Brain microvascular endothelial cell (primary cell): Measurements from ENCODE around the gene SIGLEC1.

Experiments used
- DNase-seq: peaks from one replicate; pipeline ENCODE4 v3.0.0-alpha.2; 2020
- H3K27ac ChIP-seq: fragments of 250-450 bp; sonication (Bioruptor Pico); 2 replicates; pipeline ENCODE4 v1.5.1; 2020; ENCODE audit warnings: mild to moderate bottlenecking, moderate library complexity
- H3K27me3 ChIP-seq: fragments of 250-450 bp; sonication (Bioruptor Pico); replicated peaks from 2 replicates; pipeline ENCODE4 v1.5.1; 2020; ENCODE audit warnings: mild to moderate bottlenecking
- H3K36me3 ChIP-seq: fragments of 250-450 bp; sonication (Bioruptor Pico); replicated peaks from 2 replicates; pipeline ENCODE4 v1.5.1; 2020; ENCODE audit warnings: mild to moderate bottlenecking
- H3K4me3 ChIP-seq: 2 replicates; pipeline ENCODE4 v1.5.1; 2011; ENCODE audit warnings: low read depth, mild to moderate bottlenecking, control low read depth, low read length, moderate library complexity
- in situ Hi-C: cut with HindIII; loops from 2 replicates; pipeline ENCODE4 v1.10.0; 2017; ENCODE audit warnings: low sequenced_read_pairs, low pct_ligation_motif_present
- TF ChIP-seq, protein P1 (sequence below): IDR thresholded peaks from 2 replicates; pipeline ENCODE4 v1.5.1; 2011; ENCODE audit warnings: low read depth, mild to moderate bottlenecking, moderate library complexity, low read length, control low read depth, inconsistent platforms; ENCODE audit errors: missing control alignments

SIGLEC1 gene

GRCh38 chr20:3755814-3756480 lies 43.5 kb upstream of the SIGLEC1 start:
- Histone ChIP-seq H3K27ac (no peak overlapping the region), H3K36me3 (peaks cover 12% of the 10 kb centered on the region), H3K4me3 (no peak overlapping the region), H3K27me3 (no peaks in the 10 kb centered on the region)
- TF ChIP-seq, protein P1, sequence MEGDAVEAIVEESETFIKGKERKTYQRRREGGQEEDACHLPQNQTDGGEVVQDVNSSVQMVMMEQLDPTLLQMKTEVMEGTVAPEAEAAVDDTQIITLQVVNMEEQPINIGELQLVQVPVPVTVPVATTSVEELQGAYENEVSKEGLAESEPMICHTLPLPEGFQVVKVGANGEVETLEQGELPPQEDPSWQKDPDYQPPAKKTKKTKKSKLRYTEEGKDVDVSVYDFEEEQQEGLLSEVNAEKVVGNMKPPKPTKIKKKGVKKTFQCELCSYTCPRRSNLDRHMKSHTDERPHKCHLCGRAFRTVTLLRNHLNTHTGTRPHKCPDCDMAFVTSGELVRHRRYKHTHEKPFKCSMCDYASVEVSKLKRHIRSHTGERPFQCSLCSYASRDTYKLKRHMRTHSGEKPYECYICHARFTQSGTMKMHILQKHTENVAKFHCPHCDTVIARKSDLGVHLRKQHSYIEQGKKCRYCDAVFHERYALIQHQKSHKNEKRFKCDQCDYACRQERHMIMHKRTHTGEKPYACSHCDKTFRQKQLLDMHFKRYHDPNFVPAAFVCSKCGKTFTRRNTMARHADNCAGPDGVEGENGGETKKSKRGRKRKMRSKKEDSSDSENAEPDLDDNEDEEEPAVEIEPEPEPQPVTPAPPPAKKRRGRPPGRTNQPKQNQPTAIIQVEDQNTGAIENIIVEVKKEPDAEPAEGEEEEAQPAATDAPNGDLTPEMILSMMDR, result no peak
- no peak for DNase-seq
- in situ Hi-C loops, result no loop called here

GRCh38 chr20:3755269-3755668 lies 42.9 kb upstream of the SIGLEC1 start:
- TF ChIP-seq, protein P1, result no peak
- Histone ChIP-seq H3K36me3 (peaks cover 12% of the 10 kb centered on the region), H3K27ac (no peak overlapping the region), H3K4me3 (no peak overlapping the region), H3K27me3 (no peaks in the 10 kb centered on the region)
- in situ Hi-C loops, result no loop called here
- no peak for DNase-seq

DNA sequence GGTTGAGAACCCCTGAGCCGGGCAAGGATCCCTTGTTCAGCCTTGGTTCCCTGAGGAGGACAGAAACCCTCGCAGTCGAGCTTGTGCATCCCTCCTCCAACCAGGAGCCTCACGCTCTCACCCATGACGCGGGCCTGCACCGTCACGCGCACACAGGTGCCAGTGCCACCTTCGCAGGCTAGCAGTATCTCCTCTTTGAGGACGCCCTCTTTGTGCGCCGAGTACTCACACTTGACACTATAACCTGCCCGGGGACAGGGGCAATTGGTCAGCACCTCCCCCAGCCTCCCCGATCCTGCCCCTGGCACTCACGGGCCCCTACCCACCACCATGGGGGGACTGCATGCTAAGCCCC lies 41.9 kb upstream of the SIGLEC1 start:
- Histone ChIP-seq H3K36me3 (peaks cover 12% of the 10 kb centered on the region), H3K4me3 (no peak overlapping the region), H3K27ac (no peak overlapping the region), H3K27me3 (no peaks in the 10 kb centered on the region)
- in situ Hi-C loops, result no loop called here
- no peak for DNase-seq
- TF ChIP-seq, protein P1, result no peak

DNA sequence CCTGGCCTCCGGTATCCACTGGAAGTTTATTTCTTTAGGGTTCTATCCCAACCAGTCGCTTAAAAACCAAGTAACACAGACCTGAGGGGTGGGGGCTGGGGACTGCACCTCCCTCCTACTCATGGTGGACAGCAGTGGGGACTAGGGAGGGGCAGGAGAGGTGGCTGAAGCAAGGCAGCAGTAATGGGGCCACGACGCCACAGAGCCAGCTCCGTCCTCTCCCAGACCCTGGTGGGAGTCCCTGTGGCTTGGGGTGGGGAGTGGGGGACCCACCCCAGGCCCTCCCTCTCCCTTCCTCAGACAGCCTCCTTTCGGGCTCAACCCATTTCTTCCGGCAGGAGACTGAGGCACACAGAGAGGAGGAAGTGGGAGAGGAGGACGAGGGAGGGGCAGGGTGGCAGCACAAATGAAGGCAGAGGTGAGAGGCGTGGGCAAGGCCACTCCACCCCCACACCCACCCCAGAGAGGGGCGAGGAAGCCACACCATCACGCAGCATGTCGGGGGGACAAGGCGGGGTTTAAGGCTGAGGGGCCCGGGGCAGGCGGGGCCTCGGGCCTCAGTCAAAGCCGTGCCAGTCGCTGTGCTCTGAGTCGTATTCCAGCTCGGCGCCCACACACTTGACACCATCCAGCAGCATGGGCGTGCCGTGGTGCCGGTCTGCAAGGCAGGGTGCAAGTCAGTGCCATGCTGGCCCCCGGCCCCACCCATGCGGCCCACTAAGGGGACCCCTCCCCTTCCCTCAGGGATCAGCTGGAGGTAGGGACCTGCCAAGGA lies 41.3 kb upstream of the SIGLEC1 start:
- H3K27me3 ChIP-seq, result no peaks in the 10 kb centered on the region
- peaks cover 12% of the 10 kb centered on the region for H3K36me3 ChIP-seq
- DNase-seq, result no peak
- TF ChIP-seq, protein P1, result no peak
- no peak overlapping the region for H3K4me3 ChIP-seq
- no peak overlapping the region for H3K27ac ChIP-seq
- in situ Hi-C loops, result no loop called here

- in situ Hi-C loops, result no loop called here
- Histone ChIP-seq H3K36me3 (peaks cover 9% of the 10 kb centered on the region), H3K27ac (no peak overlapping the region), H3K27me3 (no peaks in the 10 kb centered on the region), H3K4me3 (no peak overlapping the region)
- TF ChIP-seq, protein P1, result peak; percentile 92
- peak; percentile 68 for DNase-seq
Measured at GRCh38 chr20:3753098-3753497, 40.7 kb upstream of the SIGLEC1 start.
